PFSK-1 (cell line): ENCODE measurements around the gene NCAM1.

ENCODE experiments used
- FOXP2 ChIP-seq: optimal IDR thresholded peaks from 2 replicates; pipeline ENCODE3; 2011; ENCODE audit warnings: borderline replicate concordance, control low read depth, inconsistent platforms; ENCODE audit not compliant: insufficient read depth; ENCODE audit errors: extremely low read length, extremely low read depth
- POLR2AphosphoS5 ChIP-seq: IDR thresholded peaks from 2 replicates; pipeline ENCODE4 v1.6.1; 2012; ENCODE audit warnings: low read depth, mild to moderate bottlenecking, control low read depth, low read length, moderate library complexity
- SIN3A ChIP-seq: IDR thresholded peaks from 2 replicates; pipeline ENCODE4 v1.6.1; 2012; ENCODE audit warnings: mild to moderate bottlenecking, low read length, moderate library complexity, borderline replicate concordance; ENCODE audit not compliant: insufficient read depth
- TAF1 ChIP-seq: IDR thresholded peaks from 2 replicates; pipeline ENCODE4 v1.6.1; 2012; ENCODE audit warnings: low read length, control low read depth, borderline replicate concordance; ENCODE audit not compliant: insufficient read depth
- TF ChIP-seq, protein P1 (sequence below), 2 experiments: IDR thresholded peaks; 2 replicates each; pipeline versions ENCODE4 v1.6.1 to v1.8.0; 2011 to 2012; ENCODE audit warnings: low read depth in 2 of 2, low read length in 2 of 2, control low read depth in 1 of 2, inconsistent platforms in 1 of 2, mild to moderate bottlenecking in 1 of 2, moderate library complexity in 1 of 2; ENCODE audit not compliant: insufficient read depth in 1 of 2

The NCAM1 gene

DNA sequence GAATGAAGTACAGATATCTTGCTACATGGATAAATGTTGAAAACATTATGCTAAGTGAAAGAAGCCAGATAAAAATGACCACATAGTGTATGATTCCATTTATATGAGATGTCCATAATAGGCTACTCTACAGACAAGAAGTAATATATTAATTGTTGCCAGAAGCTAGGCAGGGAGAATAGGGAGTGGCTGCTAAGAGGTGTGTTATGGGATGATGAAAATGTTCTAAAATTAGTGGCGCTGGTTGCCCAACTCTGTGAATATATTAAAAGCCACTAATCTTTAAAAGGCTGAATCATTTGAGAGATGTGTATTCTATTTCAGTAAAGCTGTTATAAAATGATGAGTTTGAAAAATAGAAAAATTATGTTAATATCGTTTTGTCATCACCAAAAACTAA is 144.4 kb downstream of the NCAM1 start:
- TF ChIP-seq, protein P1, sequence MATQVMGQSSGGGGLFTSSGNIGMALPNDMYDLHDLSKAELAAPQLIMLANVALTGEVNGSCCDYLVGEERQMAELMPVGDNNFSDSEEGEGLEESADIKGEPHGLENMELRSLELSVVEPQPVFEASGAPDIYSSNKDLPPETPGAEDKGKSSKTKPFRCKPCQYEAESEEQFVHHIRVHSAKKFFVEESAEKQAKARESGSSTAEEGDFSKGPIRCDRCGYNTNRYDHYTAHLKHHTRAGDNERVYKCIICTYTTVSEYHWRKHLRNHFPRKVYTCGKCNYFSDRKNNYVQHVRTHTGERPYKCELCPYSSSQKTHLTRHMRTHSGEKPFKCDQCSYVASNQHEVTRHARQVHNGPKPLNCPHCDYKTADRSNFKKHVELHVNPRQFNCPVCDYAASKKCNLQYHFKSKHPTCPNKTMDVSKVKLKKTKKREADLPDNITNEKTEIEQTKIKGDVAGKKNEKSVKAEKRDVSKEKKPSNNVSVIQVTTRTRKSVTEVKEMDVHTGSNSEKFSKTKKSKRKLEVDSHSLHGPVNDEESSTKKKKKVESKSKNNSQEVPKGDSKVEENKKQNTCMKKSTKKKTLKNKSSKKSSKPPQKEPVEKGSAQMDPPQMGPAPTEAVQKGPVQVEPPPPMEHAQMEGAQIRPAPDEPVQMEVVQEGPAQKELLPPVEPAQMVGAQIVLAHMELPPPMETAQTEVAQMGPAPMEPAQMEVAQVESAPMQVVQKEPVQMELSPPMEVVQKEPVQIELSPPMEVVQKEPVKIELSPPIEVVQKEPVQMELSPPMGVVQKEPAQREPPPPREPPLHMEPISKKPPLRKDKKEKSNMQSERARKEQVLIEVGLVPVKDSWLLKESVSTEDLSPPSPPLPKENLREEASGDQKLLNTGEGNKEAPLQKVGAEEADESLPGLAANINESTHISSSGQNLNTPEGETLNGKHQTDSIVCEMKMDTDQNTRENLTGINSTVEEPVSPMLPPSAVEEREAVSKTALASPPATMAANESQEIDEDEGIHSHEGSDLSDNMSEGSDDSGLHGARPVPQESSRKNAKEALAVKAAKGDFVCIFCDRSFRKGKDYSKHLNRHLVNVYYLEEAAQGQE (IDR thresholded peaks at IDR 0.05; ENCODE audit: insufficient read depth in 1 of 2, low read depth in 2 of 2, low read length in 2 of 2), result no peak
- TF ChIP-seq FOXP2, result no peak
- no peak for TF ChIP-seq SIN3A
- TF ChIP-seq POLR2AphosphoS5, result no peak
- no peak for TF ChIP-seq TAF1

DNA sequence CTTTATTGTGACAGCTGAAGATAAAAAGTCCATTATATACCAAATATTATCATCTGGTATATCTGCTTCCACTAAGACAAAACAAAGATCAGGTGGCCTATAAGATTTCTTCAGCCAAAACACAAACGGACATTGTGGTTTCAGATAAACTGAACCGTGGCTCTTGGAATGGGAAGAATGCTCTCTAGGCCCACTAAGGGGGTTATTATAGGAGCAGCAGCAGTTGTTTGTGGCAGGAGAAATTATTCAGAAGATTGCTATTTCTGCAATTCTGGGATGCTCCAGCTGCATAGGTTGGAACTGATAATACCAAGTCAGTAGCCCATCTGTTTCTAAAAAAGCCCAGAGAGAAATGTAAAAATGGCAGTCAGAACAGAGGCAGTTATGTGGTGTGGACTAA is 145.3 kb downstream of the NCAM1 start:
- no peak for TF ChIP-seq FOXP2
- no peak for TF ChIP-seq POLR2AphosphoS5

DNA sequence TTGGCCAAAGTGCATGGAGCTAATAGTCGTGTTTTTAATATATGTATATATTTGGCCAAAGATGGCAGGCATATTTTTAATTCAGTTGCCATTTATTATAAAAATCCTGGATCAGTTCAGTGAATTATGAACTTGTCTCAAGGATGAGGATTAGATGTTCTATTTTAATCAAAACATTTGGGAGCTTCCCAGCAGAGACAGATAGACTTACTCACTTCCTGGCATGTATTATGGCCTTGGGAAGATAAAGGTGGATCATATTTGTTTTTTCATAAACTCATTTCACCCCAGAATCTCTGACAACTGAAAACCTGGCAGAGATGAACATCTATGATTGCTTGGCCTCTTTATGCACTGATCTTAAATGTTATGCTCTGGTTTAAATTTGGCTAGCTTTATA is 148.8 kb downstream of the NCAM1 start:
- TF ChIP-seq TAF1 (no peak), FOXP2 (no peak), SIN3A (no peak)
- TF ChIP-seq, protein P1 (IDR thresholded peaks at IDR 0.05; ENCODE audit: insufficient read depth in 1 of 2, low read depth in 2 of 2, low read length in 2 of 2), result no peak

DNA sequence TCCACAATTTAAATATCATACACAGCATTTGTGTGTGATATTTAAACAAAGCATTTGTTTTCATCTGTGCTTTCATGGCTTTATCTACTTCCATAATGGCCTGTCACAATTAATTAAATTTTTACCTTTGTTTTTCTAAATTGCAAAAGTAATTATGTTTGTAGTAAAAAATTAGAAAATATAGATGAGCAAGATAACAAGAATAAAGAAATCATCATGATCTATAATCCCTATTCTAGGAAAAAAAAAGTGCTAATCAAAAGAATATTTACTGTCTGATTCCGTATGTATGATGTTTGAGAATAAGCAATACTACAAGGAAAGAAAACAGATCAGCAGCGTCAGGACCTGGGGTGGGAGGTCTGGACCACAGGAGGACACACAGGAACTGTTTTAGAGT is 149.9 kb downstream of the NCAM1 start:
- TF ChIP-seq TAF1 (no peak), FOXP2 (no peak), SIN3A (no peak), POLR2AphosphoS5 (no peak)
- TF ChIP-seq, protein P1 (IDR thresholded peaks at IDR 0.05; ENCODE audit: insufficient read depth in 1 of 2, low read depth in 2 of 2, low read length in 2 of 2), result no peak

DNA sequence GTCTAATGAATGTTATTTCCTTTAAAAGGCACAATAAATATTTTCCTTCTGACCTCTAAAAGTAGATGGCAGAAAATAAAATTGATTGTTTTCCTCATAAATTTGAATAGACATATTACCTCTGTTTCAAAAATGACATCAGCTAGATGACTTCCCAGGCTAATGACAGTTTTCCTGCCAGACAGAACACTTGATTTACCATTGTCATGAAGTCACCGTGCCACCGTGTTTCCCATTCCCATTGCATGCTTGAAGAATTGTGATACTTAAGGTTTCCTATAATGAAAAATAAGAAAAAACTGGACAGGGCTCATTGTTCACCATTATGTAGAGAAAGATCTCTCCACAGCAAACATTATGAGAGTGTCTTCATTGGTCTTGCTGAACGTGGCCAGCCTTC is 151.1 kb downstream of the NCAM1 start:
- TF ChIP-seq, protein P1 (IDR thresholded peaks at IDR 0.05; ENCODE audit: insufficient read depth in 1 of 2, low read depth in 2 of 2, low read length in 2 of 2), result no peak
- no peak for TF ChIP-seq SIN3A
- no peak for TF ChIP-seq POLR2AphosphoS5
- no peak for TF ChIP-seq TAF1
